HG02870 (cell line): ENCODE results near the gene RXYLT1.
"Not testable (repeated sequence)": the region's sequence is repeated elsewhere in the genome, so short reads cannot be mapped to it uniquely, and the experiment has no call there.

Experiments
- ATAC-seq: cut with Tn5 transposase; IDR thresholded peaks from one replicate; pipeline ENCODE4 v1.9.1; 2021; ENCODE audit warnings: mild to moderate bottlenecking, moderate library complexity; ENCODE audit not compliant: unreplicated experiment

The RXYLT1 gene

GRCh38 chr12:63842750-63843149 is 63.0 kb downstream of the RXYLT1 start:
- not testable (repeated sequence) for ATAC-seq

GRCh38 chr12:63843254-63843720 is 63.6 kb downstream of the RXYLT1 start:
- no peak for ATAC-seq

GRCh38 chr12:63843721-63844390 is 64.1 kb downstream of the RXYLT1 start:
- ATAC-seq = peak; percentile 95

GRCh38 chr12:63844391-63845341 is 65.0 kb downstream of the RXYLT1 start, which contains the start of gene SRGAP1:
SRGAP1 (plus strand) TSS chr12:63844700; CDS start chr12:63844817, 117 bp downstream.
- peak; percentile 13 for ATAC-seq

GRCh38 chr12:63845726-63846125 is 66.0 kb downstream of the RXYLT1 start:
- no peak for ATAC-seq

- no peak for ATAC-seq
Measured at GRCh38 chr12:63846238-63846967, 66.7 kb downstream of the RXYLT1 start.

GRCh38 chr12:63848450-63848849 is 68.7 kb downstream of the RXYLT1 start:
- no peak for ATAC-seq

GRCh38 chr12:63849106-63849620 is 69.5 kb downstream of the RXYLT1 start:
- no peak for ATAC-seq

GRCh38 chr12:63849641-63850040 is 69.9 kb downstream of the RXYLT1 start:
- ATAC-seq = no peak

- no peak for ATAC-seq
Measured at GRCh38 chr12:63853978-63854377, 74.3 kb downstream of the RXYLT1 start.

- no peak for ATAC-seq
Measured at GRCh38 chr12:63855299-63855698, 75.6 kb downstream of the RXYLT1 start.

- no peak for ATAC-seq
Measured at GRCh38 chr12:63857771-63858670, 78.3 kb downstream of the RXYLT1 start.
